ENCODE data around the gene NR5A2.

GRCh38 chr1:200081151-200081968, 53.9 kb downstream of the NR5A2 start:
- no peak for TF ChIP-seq CTCF (IDR thresholded peaks at IDR 0.05)
- no peak for TF ChIP-seq EP300 (IDR thresholded peaks at IDR 0.05)
